H1 (cell line): ENCODE data around the gene CDH9. TPM values are rescaled to one million over a fixed set of nuclear protein-coding genes. Genes with fewer than 3 reads are reported as not detected.

Experiments
- CTCF ChIA-PET: fragments of 300-600 bp; sonication (Branson Sonifier 250); formaldehyde crosslinking; loops from one replicate; lab custom pipeline; 2021; ENCODE audit not compliant: partially characterized antibody; lab: Charles Lee
- POLR2A ChIA-PET: fragments of 300-600 bp; sonication (Branson Sonifier 250); formaldehyde crosslinking; loops from one replicate; lab custom pipeline; 2021; ENCODE audit warnings: inconsistent platforms; ENCODE audit not compliant: partially characterized antibody; lab: Charles Lee
- DNase-seq, 2 experiments: peaks; one replicate each; pipeline versions ENCODE4 v3.0.0 to v3.0.0-alpha.2; 2010 to 2022; ENCODE audit warnings: low spot score in 2 of 2, low read depth in 1 of 2, mixed read lengths in 1 of 2
- FAIRE-seq: peaks from 2 replicates; lab custom pipeline; 2011; peaks lifted over from hg19 to GRCh38; lab: Jason Lieb, UNC
- H2AFZ ChIP-seq: 2 replicates; pipeline ENCODE4 v1.8.1; 2012; ENCODE audit warnings: low read length, inconsistent platforms
- H2AK5ac ChIP-seq: 2 replicates; pipeline ENCODE4 v1.6.1; 2013; ENCODE audit warnings: low read depth, low read length
- H2BK120ac ChIP-seq: replicated peaks from 2 replicates; pipeline ENCODE3; 2013; ENCODE audit warnings: low read depth, low read length, inconsistent platforms
- H2BK12ac ChIP-seq: 2 replicates; pipeline ENCODE4 v1.6.1; 2013; ENCODE audit warnings: low read depth, low read length
- H2BK15ac ChIP-seq: 2 replicates; pipeline ENCODE4 v1.6.1; 2013; ENCODE audit warnings: low read length
- H2BK20ac ChIP-seq: 2 replicates; pipeline ENCODE4 v1.6.1; 2013; ENCODE audit warnings: low read length
- H2BK5ac ChIP-seq: 2 replicates; pipeline ENCODE4 v1.6.1; 2013; ENCODE audit warnings: low read depth, low read length
- H3K14ac ChIP-seq: 2 replicates; pipeline ENCODE4 v1.6.1; 2013; ENCODE audit warnings: inconsistent platforms; ENCODE audit not compliant: insufficient read length
- H3K18ac ChIP-seq: 2 replicates; pipeline ENCODE4 v1.6.1; 2013; ENCODE audit warnings: low read length; ENCODE audit errors: extremely low read depth
- H3K23ac ChIP-seq: 2 replicates; pipeline ENCODE4 v1.6.1; 2013; ENCODE audit warnings: inconsistent platforms; ENCODE audit not compliant: insufficient read length
- H3K23me2 ChIP-seq: 2 replicates; pipeline ENCODE4 v1.6.1; 2013; ENCODE audit warnings: low read depth, low read length
- H3K27ac ChIP-seq: 2 replicates; pipeline ENCODE4 v1.6.1; 2011; ENCODE audit warnings: low read depth, low read length, inconsistent platforms
- H3K27me3 ChIP-seq, 4 experiments: replicated peaks in 1 of 4; 1 replicate in 1 of 4; 2 replicates in 3 of 4; pipeline versions ENCODE4 v1.6.1 to v1.8.1; 2011 to 2013; ENCODE audit warnings: low read length in 3 of 4, mild to moderate bottlenecking in 3 of 4, inconsistent platforms in 2 of 4, mixed read lengths in 2 of 4, moderate library complexity in 1 of 4; ENCODE audit not compliant: control insufficient read depth in 3 of 4, insufficient read depth in 3 of 4; ENCODE audit errors: extremely low read depth in 1 of 4
- H3K36me3 ChIP-seq, 4 experiments: 2 replicates each; pipeline versions ENCODE4 v1.6.1 to v1.8.1; 2011 to 2013; ENCODE audit warnings: mild to moderate bottlenecking in 4 of 4, low read length in 3 of 4, moderate library complexity in 2 of 4, control low read depth in 1 of 4, inconsistent platforms in 1 of 4; ENCODE audit not compliant: insufficient read depth in 4 of 4, control insufficient read depth in 2 of 4
- H3K4ac ChIP-seq: replicated peaks from 2 replicates; pipeline ENCODE3; 2013; ENCODE audit warnings: low read length, low read depth, mixed read lengths, inconsistent platforms; ENCODE audit not compliant: insufficient read length
- H3K4me1 ChIP-seq, 4 experiments: replicated peaks in 1 of 4; 1 replicate in 1 of 4; 2 replicates in 3 of 4; pipeline versions ENCODE4 v1.6.1 to v1.8.1; 2011 to 2013; ENCODE audit warnings: low read length in 3 of 4, inconsistent platforms in 2 of 4, mixed read lengths in 1 of 4; ENCODE audit not compliant: insufficient read depth in 4 of 4, control insufficient read depth in 3 of 4
- H3K4me2 ChIP-seq, 2 experiments: 2 replicates each; pipeline versions ENCODE4 v1.6.1 to v1.8.1; 2011 to 2013; ENCODE audit warnings: low read depth in 2 of 2, low read length in 2 of 2, control low read depth in 1 of 2, inconsistent platforms in 1 of 2, mild to moderate bottlenecking in 1 of 2; ENCODE audit not compliant: insufficient read depth in 1 of 2
- H3K4me3 ChIP-seq, 4 experiments: fragments of 200-600, 300-600 bp in 1 of 4; sonication (generic), shearing (Covaris generic), sonication (Bioruptor Twin) in 1 of 4; 2 replicates each; pipeline versions ENCODE4 v1.5.1 to v1.8.1; 2011 to 2016; ENCODE audit warnings: low read length in 4 of 4, low read depth in 3 of 4, control low read depth in 2 of 4, inconsistent platforms in 2 of 4, mild to moderate bottlenecking in 2 of 4, mixed read lengths in 1 of 4, moderate library complexity in 1 of 4; ENCODE audit not compliant: insufficient read depth in 2 of 4; ENCODE audit errors: extremely low read depth in 1 of 4
- H3K56ac ChIP-seq: replicated peaks from 2 replicates; pipeline ENCODE3; 2013; ENCODE audit warnings: low read depth, mild to moderate bottlenecking, mixed read lengths, low read length, inconsistent platforms; ENCODE audit not compliant: insufficient read length
- H3K79me1 ChIP-seq: 2 replicates; pipeline ENCODE4 v1.6.1; 2013; ENCODE audit warnings: low read depth, low read length, control low read depth
- H3K79me2 ChIP-seq, 2 experiments: 2 replicates each; pipeline versions ENCODE4 v1.6.1 to v1.8.1; 2012 to 2013; ENCODE audit warnings: low read length in 2 of 2, mild to moderate bottlenecking in 2 of 2, inconsistent platforms in 1 of 2; ENCODE audit not compliant: insufficient read depth in 2 of 2, control insufficient read depth in 1 of 2
- H3K9ac ChIP-seq, 4 experiments: replicated peaks in 1 of 4; 1 replicate in 1 of 4; 2 replicates in 3 of 4; pipeline versions ENCODE4 v1.6.1 to v1.8.1; 2011 to 2013; ENCODE audit warnings: low read depth in 3 of 4, low read length in 3 of 4, control low read depth in 2 of 4, mild to moderate bottlenecking in 2 of 4, moderate library complexity in 2 of 4, inconsistent platforms in 1 of 4; ENCODE audit errors: extremely low read depth in 1 of 4
- H3K9me3 ChIP-seq, 2 experiments: 2 replicates each; pipeline versions ENCODE4 v1.6.1 to v1.8.1; 2012 to 2013; ENCODE audit warnings: mild to moderate bottlenecking in 2 of 2, moderate library complexity in 2 of 2, control low read depth in 1 of 2, inconsistent platforms in 1 of 2, low read depth in 1 of 2, low read length in 1 of 2, mixed read lengths in 1 of 2; ENCODE audit not compliant: insufficient read depth in 2 of 2
- H4K20me1 ChIP-seq, 2 experiments: replicated peaks in 1 of 2; 2 replicates each; pipeline versions ENCODE3 to v1.8.1; 2011 to 2013; ENCODE audit warnings: inconsistent platforms in 2 of 2, low read length in 2 of 2, mild to moderate bottlenecking in 1 of 2; ENCODE audit not compliant: insufficient read depth in 2 of 2, control insufficient read depth in 1 of 2
- H4K5ac ChIP-seq: 2 replicates; pipeline ENCODE4 v1.6.1; 2013; ENCODE audit warnings: low read length, low read depth, mixed read lengths, inconsistent platforms; ENCODE audit not compliant: insufficient read length
- H4K8ac ChIP-seq: 2 replicates; pipeline ENCODE4 v1.8.0; 2013; ENCODE audit warnings: mild to moderate bottlenecking, moderate library complexity, low read length, inconsistent platforms; ENCODE audit not compliant: insufficient read depth; ENCODE audit errors: extremely low read depth
- H4K91ac ChIP-seq: replicated peaks from 2 replicates; pipeline ENCODE3; 2013; ENCODE audit warnings: low read length, mixed read lengths, inconsistent platforms; ENCODE audit not compliant: insufficient read length
- CEBPB ChIP-seq: IDR thresholded peaks from 2 replicates; pipeline ENCODE4 v1.6.1; 2012; ENCODE audit warnings: low read depth, low read length
- JUND ChIP-seq: IDR thresholded peaks from 2 replicates; pipeline ENCODE4 v1.6.1; 2011; ENCODE audit warnings: mild to moderate bottlenecking, improper control_type of control experiment, low read length
- POU5F1 ChIP-seq: IDR thresholded peaks from 2 replicates; pipeline ENCODE4 v1.6.1; 2011; ENCODE audit warnings: low read depth, mild to moderate bottlenecking, low read length, moderate library complexity
- SAP30 ChIP-seq: fragments of 300-600 bp; sonication (generic); IDR thresholded peaks from 2 replicates; pipeline ENCODE4 v1.7.1; 2012; ENCODE audit warnings: low read length, moderate library complexity, mild to moderate bottlenecking, inconsistent platforms; ENCODE audit not compliant: insufficient read depth, insufficient replicate concordance
- WGBS, 2 experiments: shearing (Covaris generic) in 1 of 2; methylation state at CpG; one replicate each; pipeline versions ENCODE4 v1.1.6 to v1.1.7; 2013 to 2015; ENCODE audit warnings: low lambda C conversion rate in 2 of 2, mixed read lengths in 2 of 2, inconsistent platforms in 1 of 2, low coverage in 1 of 2, missing lambda C conversion rate in 1 of 2; ENCODE audit not compliant: insufficient replicate concordance in 2 of 2, insufficient coverage in 1 of 2, insufficient read length in 1 of 2; ENCODE audit errors: extremely low coverage in 1 of 2, missing lambda C conversion rate in 1 of 2; 5-methylcytosine and 5-hydroxymethylcytosine counted together
- polyA plus RNA-seq, 7 experiments: library from polyadenylated mRNA; depleted of rRNA in 3 of 7; stranded (reverse) in 5 of 7; unstranded in 2 of 7; fragments of >200 nt in 5 of 7; fragments of 200-250 nt in 2 of 7; gene quantifications; 1 replicate in 5 of 7; 2 replicates in 1 of 7; 4 replicates in 1 of 7; pipeline versions ENCODE4 v1.2.1 to v1.2.3, GENCODE V29; 2011 to 2013; ENCODE audit warnings: missing spikeins in 2 of 7, mixed read lengths in 2 of 7
- total RNA-seq: library from RNA; stranded (reverse); fragmentation: NEBNext Ultra II Directional; extraction: Animal tissue kit (Norgen Biotek cat#: 25700); gene quantifications from 2 replicates; pipeline ENCODE4 v1.2.1, GENCODE V29; 2021
- TF ChIP-seq, protein P1 (sequence below): IDR thresholded peaks from 2 replicates; pipeline ENCODE4 v1.6.1; 2012; ENCODE audit warnings: low read length, inconsistent platforms

Gene CDH9
- total and polyA plus RNA-seq, 2 of the 8 experiments (the other 6 are each of a cell fraction or from before 2014, with no cell fraction given) = 0.54 to 1.0 TPM

DNA sequence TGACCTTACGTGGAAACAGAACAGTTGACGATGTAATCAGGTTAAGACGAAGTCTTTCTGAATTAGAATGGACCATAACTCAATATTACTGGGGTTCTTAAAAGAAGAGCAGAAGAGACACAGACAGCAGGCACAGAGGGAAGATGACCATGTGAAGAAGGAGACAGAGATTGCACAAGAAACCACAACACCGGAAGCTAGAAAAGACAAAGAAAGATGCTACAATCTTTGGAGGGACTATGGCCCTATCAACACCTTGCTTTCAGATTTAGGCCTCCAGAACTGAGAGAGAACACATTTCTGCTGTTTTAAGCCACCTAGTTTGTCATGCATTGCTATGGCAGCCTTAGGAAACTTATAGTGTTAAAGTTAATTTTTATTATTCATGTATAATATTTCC, 27.1 kb downstream of the CDH9 start:
- Histone ChIP-seq H2BK20ac (no peak overlapping the region), H3K23me2 (no peaks in the 10 kb centered on the region), H3K4ac (no peak overlapping the region), H3K79me1 (no peaks in the 10 kb centered on the region), H3K36me3 (no peaks in the 10 kb centered on the region), H4K91ac (no peak overlapping the region), H2BK15ac (no peak overlapping the region), H2BK12ac (no peak overlapping the region), H3K79me2 (no peaks in the 10 kb centered on the region), H3K14ac (no peak overlapping the region), H3K4me1 (no peaks in the 10 kb centered on the region), H3K18ac (no peak overlapping the region), H2BK5ac (no peak overlapping the region), H3K9ac (no peak overlapping the region), H3K4me2 (no peak overlapping the region), H3K4me3 (no peak overlapping the region), H4K20me1 (no peaks in the 10 kb centered on the region), H4K5ac (no peak overlapping the region), H3K27ac (no peak overlapping the region), H2AK5ac (no peak overlapping the region), H2BK120ac (no peak overlapping the region), H3K23ac (no peak overlapping the region), H3K27me3 (no peaks in the 10 kb centered on the region), H3K9me3 (no peaks in the 10 kb centered on the region), H2AFZ (no peak overlapping the region), H4K8ac (no peak overlapping the region), H3K56ac (no peak overlapping the region)
- 97% methylated on average over 4 of the region's 4 CpGs; no CpG with 5 or more reads in 1 of the 2 experiments for WGBS, 2 experiments
- POLR2A ChIA-PET = no interaction called here
- no peak for FAIRE-seq
- no peak for TF ChIP-seq CEBPB
- no peak for TF ChIP-seq POU5F1
- no peak for TF ChIP-seq JUND
- no peak for TF ChIP-seq SAP30
- TF ChIP-seq, protein P1, sequence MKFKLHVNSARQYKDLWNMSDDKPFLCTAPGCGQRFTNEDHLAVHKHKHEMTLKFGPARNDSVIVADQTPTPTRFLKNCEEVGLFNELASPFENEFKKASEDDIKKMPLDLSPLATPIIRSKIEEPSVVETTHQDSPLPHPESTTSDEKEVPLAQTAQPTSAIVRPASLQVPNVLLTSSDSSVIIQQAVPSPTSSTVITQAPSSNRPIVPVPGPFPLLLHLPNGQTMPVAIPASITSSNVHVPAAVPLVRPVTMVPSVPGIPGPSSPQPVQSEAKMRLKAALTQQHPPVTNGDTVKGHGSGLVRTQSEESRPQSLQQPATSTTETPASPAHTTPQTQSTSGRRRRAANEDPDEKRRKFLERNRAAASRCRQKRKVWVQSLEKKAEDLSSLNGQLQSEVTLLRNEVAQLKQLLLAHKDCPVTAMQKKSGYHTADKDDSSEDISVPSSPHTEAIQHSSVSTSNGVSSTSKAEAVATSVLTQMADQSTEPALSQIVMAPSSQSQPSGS = no peak
- no peak for DNase-seq
- CTCF ChIA-PET = no interaction called here
